A673 (cell line): Measurements from ENCODE around the gene LCE1B. TPM values are rescaled to one million over a fixed set of nuclear protein-coding genes. Genes with fewer than 3 reads are reported as not detected.

ENCODE experiments used
- BruUV-seq: library from RNA; stranded (reverse); fragments of 400-500 nt; replicated peaks from 2 replicates; lab custom pipeline; 2021; lab: Mats Ljungman, UMichigan
- CTCF ChIA-PET: fragments of 300-600 bp; sonication (Branson Sonifier 250); formaldehyde crosslinking; loops from one replicate; lab custom pipeline; 2022; ENCODE audit warnings: antibody characterized with exemption; lab: Charles Lee
- POLR2A ChIA-PET: fragments of 300-600 bp; sonication (Branson Sonifier 250); formaldehyde crosslinking; loops from one replicate; lab custom pipeline; 2022; ENCODE audit warnings: antibody characterized with exemption; ENCODE audit not compliant: low non-redundant PET; lab: Charles Lee
- DNase-seq: peaks from one replicate; pipeline ENCODE4 v3.0.0-alpha.2; 2015; ENCODE audit warnings: low spot score
- H3K27ac ChIP-seq: fragments of 200-600 bp; sonication (generic); 2 replicates; pipeline ENCODE4 v1.5.1; 2016; ENCODE audit warnings: mixed run types, low read depth, mild to moderate bottlenecking, mixed read lengths, antibody characterized with exemption, low read length; ENCODE audit not compliant: poor library complexity, severe bottlenecking
- H3K27me3 ChIP-seq: fragments of 200-600 bp; sonication (generic); replicated peaks from 2 replicates; pipeline ENCODE4 v1.6.1; 2017; ENCODE audit warnings: mixed run types, low read depth, mild to moderate bottlenecking, mixed read lengths, antibody characterized with exemption, low read length; ENCODE audit not compliant: insufficient read depth, poor library complexity
- H3K36me3 ChIP-seq: fragments of 200-600 bp; sonication (generic); 2 replicates; pipeline ENCODE4 v1.6.1; 2016; ENCODE audit warnings: mixed run types, mild to moderate bottlenecking, mixed read lengths, antibody characterized with exemption, low read length; ENCODE audit not compliant: insufficient read depth, poor library complexity, severe bottlenecking
- H3K4me1 ChIP-seq: fragments of 200-600 bp; sonication (generic); 2 replicates; pipeline ENCODE4 v1.6.1; 2017; ENCODE audit warnings: mixed run types, mild to moderate bottlenecking, mixed read lengths, antibody characterized with exemption, low read length; ENCODE audit not compliant: insufficient read depth, poor library complexity, severe bottlenecking
- H3K4me3 ChIP-seq: fragments of 200-600 bp; sonication (generic); 2 replicates; pipeline ENCODE4 v1.5.1; 2016; ENCODE audit warnings: low read depth, mixed run types, mild to moderate bottlenecking, mixed read lengths, low read length; ENCODE audit not compliant: poor library complexity, severe bottlenecking
- H3K9me3 ChIP-seq: fragments of 200-600 bp; sonication (generic); 2 replicates; pipeline ENCODE4 v1.6.1; 2016; ENCODE audit warnings: mixed run types, low read depth, mild to moderate bottlenecking, mixed read lengths, antibody characterized with exemption, low read length; ENCODE audit not compliant: poor library complexity, severe bottlenecking
- CTCF ChIP-seq: fragments of 300-800, 200-600 bp; sonication (generic); conservative IDR thresholded peaks from 2 replicates; pipeline ENCODE4 v1.5.1; 2017; ENCODE audit warnings: low read depth, mild to moderate bottlenecking, antibody characterized with exemption, low read length, moderate library complexity, mixed read lengths
- EZH2 ChIP-seq: fragments of 200-600 bp; sonication (generic); IDR thresholded peaks from 2 replicates; pipeline ENCODE4 v1.6.1; 2017; ENCODE audit warnings: borderline replicate concordance, low read depth, mild to moderate bottlenecking, mixed read lengths, antibody characterized with exemption, low read length; ENCODE audit not compliant: poor library complexity, severe bottlenecking
- intact Hi-C: fragments of 100-400 bp; cut with micrococcal nuclease; formaldehyde crosslinking; loops from one replicate; pipeline ENCODE4 v1.10.0; 2022; ENCODE audit not compliant: unreplicated experiment
- total RNA-seq: library from RNA; stranded (reverse); gene quantifications from 2 replicates; pipeline ENCODE4 v1.2.3, GENCODE V29; 2021

Gene LCE1B
- total RNA-seq, 1 experiment from 2014 or later = not detected

DNA sequence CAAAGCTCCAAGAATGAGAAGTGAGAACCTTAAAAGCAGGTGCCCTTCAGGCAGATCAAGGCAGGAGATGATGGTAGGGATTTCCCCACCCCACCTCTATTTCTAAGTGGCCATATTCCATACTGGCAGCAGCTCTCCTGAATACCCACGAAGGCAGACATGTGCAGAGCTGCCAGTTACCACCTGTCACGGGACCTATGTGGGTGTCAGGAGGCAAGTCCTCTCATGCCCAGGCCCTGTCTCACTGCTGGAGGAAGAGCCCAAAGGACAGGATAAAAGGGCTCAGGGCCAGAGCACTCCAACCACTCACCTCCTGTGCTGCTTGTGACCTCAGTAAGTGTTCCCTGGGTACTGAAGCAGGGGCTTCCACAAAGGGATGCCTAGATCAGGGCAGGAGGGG lies 721 bp upstream of the LCE1B start:
- Histone ChIP-seq H3K27ac (no peak overlapping the region), H3K9me3 (no peaks in the 10 kb centered on the region), H3K36me3 (no peaks in the 10 kb centered on the region), H3K4me3 (no peak overlapping the region), H3K4me1 (no peaks in the 10 kb centered on the region), H3K27me3 (peaks cover 22% of the 10 kb centered on the region)
- BruUV-seq = no TSS peak
- intact Hi-C loops = no loop called here
- ChIA-PET CTCF (no interaction called here), POLR2A (no interaction called here)
- TF ChIP-seq EZH2 (no peak), CTCF (no peak)
- no peak for DNase-seq

DNA sequence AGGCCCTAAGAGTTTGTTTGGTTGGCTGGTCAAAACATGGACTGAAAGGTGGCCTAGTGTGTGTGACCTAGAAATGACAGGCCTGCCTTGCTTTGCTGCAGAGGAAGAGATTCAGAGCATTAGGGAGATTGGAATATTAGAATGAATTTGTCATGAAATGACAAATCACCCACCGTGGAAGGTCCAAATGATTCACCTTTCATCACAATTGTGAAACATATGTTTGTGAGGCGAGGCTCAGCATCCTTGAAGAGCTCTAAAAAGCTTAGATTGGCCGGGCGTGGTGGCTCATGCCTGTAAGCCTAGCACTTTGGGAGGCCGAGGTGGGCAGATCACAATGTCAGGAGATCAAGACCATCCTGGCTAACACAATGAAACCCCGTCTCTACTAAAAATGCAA lies 5.5 kb downstream of the LCE1B start:
- intact Hi-C loops = no loop called here
- Histone ChIP-seq H3K27me3 (peaks cover 19% of the 10 kb centered on the region), H3K9me3 (no peaks in the 10 kb centered on the region), H3K4me1 (no peaks in the 10 kb centered on the region), H3K27ac (no peak overlapping the region), H3K36me3 (no peaks in the 10 kb centered on the region), H3K4me3 (no peak overlapping the region)
- TF ChIP-seq EZH2 (no peak), CTCF (no peak)
- POLR2A ChIA-PET = no interaction called here
- no peak for DNase-seq
- no TSS peak for BruUV-seq
- CTCF ChIA-PET = no interaction called here

DNA sequence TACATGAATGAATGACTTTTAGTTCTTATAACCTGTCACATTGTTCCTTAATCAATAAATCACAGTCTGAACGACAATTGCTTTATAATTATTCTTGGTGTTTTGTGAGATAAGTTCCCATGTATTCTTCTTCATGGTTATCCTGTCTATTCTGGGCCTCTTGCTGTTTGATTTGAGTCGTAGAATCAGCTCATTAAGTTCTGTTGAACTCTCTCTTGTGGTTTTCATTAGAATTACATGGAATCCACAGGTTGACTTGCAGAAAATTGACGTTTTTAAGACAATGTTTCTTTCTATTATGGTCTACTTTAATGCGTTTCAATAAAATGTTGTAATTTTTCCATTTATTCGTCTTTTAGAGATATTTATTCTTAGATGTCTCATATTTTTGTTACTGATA lies 11.5 kb downstream of the LCE1B start:
- Histone ChIP-seq H3K27ac (no peak overlapping the region), H3K4me1 (no peaks in the 10 kb centered on the region), H3K27me3 (peaks cover 48% of the 10 kb centered on the region), H3K36me3 (no peaks in the 10 kb centered on the region), H3K9me3 (no peaks in the 10 kb centered on the region), H3K4me3 (no peak overlapping the region)
- DNase-seq = no peak
- CTCF ChIA-PET = no interaction called here
- TF ChIP-seq CTCF (no peak), EZH2 (no peak)
- POLR2A ChIA-PET = no interaction called here
- BruUV-seq = no TSS peak
- intact Hi-C loops = no loop called here
